Adrenal gland (tissue), 5 donors: ENCODE measurements around the gene TSPAN18.

Experiments used
- POLR2A ChIP-seq, 2 donors: fragments of 450-650 bp; IDR thresholded peaks; one replicate each; pipeline ENCODE4 v1.6.1; 2017; ENCODE audit warnings: antibody characterized with exemption in 2 of 2, mild to moderate bottlenecking in 2 of 2, moderate library complexity in 1 of 2
- TF ChIP-seq, protein P1 (sequence below), 6 experiments: fragments of 450-650 bp in 4 of 6; fragments of 200-600 bp in 2 of 6; sonication (generic) in 1 of 6; IDR thresholded peaks; 1 replicate in 5 of 6; 2 replicates in 1 of 6; pipeline versions ENCODE4 v1.5.1 to v1.8.0; 2016 to 2021; ENCODE audit warnings: antibody characterized with exemption in 6 of 6, mild to moderate bottlenecking in 2 of 6, moderate library complexity in 1 of 6
- donor health status: DM: no; HTN: no; CAD: no.

DNA sequence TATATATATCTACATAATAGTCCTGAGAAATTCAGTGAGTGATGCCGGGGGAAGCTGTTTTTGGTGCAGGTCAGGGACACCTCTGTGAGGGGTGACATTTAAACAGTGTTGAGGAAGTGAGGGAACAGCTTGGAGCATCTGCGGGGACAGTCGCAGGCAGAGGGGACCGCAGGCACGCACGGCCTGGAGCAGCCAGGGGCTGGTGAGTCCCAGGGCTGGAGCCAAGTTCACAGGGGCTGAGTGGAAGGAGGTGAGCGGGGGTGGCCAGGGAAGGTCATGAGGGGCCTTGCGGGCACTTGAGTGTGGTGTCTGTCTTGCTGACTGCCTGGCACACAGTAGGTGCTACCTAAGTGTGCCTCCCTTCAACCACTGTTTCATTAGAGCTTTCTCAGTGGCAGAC lies 65.4 kb downstream of the TSPAN18 start:
- TF ChIP-seq, protein P1, sequence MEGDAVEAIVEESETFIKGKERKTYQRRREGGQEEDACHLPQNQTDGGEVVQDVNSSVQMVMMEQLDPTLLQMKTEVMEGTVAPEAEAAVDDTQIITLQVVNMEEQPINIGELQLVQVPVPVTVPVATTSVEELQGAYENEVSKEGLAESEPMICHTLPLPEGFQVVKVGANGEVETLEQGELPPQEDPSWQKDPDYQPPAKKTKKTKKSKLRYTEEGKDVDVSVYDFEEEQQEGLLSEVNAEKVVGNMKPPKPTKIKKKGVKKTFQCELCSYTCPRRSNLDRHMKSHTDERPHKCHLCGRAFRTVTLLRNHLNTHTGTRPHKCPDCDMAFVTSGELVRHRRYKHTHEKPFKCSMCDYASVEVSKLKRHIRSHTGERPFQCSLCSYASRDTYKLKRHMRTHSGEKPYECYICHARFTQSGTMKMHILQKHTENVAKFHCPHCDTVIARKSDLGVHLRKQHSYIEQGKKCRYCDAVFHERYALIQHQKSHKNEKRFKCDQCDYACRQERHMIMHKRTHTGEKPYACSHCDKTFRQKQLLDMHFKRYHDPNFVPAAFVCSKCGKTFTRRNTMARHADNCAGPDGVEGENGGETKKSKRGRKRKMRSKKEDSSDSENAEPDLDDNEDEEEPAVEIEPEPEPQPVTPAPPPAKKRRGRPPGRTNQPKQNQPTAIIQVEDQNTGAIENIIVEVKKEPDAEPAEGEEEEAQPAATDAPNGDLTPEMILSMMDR (IDR thresholded peaks at IDR 0.05), result no peak
- no peak for TF ChIP-seq POLR2A (IDR thresholded peaks at IDR 0.05)
